ENCODE measurements around the gene EYS. TPM values are rescaled to one million over a fixed set of nuclear protein-coding genes. Genes with fewer than 3 reads are reported as not detected.

EYS gene
- total RNA-seq, 1 experiment from 2014 or later: not detected

GRCh38 chr6:64326939-64327338 is 1380.1 kb downstream of the EYS start:
- Histone ChIP-seq H3K56ac (ENCODE audit: insufficient read length, low read depth, low read length) (no peak overlapping the region), H2BK12ac (ENCODE audit: insufficient read length, low read depth, low read length) (no peak overlapping the region), H3K27me3 (ENCODE audit: insufficient read depth, low read length) (no peaks in the 10 kb centered on the region), H3T11ph (ENCODE audit: low read length) (no peak overlapping the region), H3K4ac (ENCODE audit: low read depth, low read length) (no peak overlapping the region), H2BK120ac (ENCODE audit: low read depth, low read length, poor library complexity, severe bottlenecking) (no peak overlapping the region), H3K79me2 (ENCODE audit: insufficient read depth, low read length) (no peaks in the 10 kb centered on the region), H2BK20ac (ENCODE audit: low read depth, low read length, poor library complexity, severe bottlenecking) (no peak overlapping the region), H4K5ac (ENCODE audit: insufficient read length, low read depth, low read length) (no peak overlapping the region), H4K91ac (ENCODE audit: insufficient read length, low read depth, low read length) (no peak overlapping the region), H2AK5ac (ENCODE audit: insufficient read length, low read length) (no peak overlapping the region), H3K14ac (ENCODE audit: insufficient read depth, low read length) (no peak overlapping the region), H3K4me1 (ENCODE audit: insufficient read depth, low read length) (no peaks in the 10 kb centered on the region), H3K23me2 (ENCODE audit: insufficient read length, low read depth, low read length, poor library complexity, severe bottlenecking) (no peaks in the 10 kb centered on the region), H2BK5ac (ENCODE audit: insufficient read length, low read length) (no peak overlapping the region), H2BK15ac (ENCODE audit: low read depth, low read length) (no peak overlapping the region), H2AFZ (ENCODE audit: low read length) (no peak overlapping the region), H3K79me1 (ENCODE audit: insufficient read depth, low read depth, low read length, poor library complexity, severe bottlenecking) (no peaks in the 10 kb centered on the region), H4K20me1 (ENCODE audit: control insufficient read depth, insufficient read depth, insufficient read length) (no peaks in the 10 kb centered on the region), H3K18ac (ENCODE audit: insufficient read length, low read depth, low read length) (no peak overlapping the region), H3K23ac (ENCODE audit: insufficient read length, low read depth, low read length) (no peak overlapping the region), H3K9me3 (ENCODE audit: control insufficient read depth, low read depth, low read length) (peaks cover 8% of the 10 kb centered on the region), H3K4me2 (ENCODE audit: insufficient read depth, insufficient read length, low read length) (no peak overlapping the region), H3K27ac (ENCODE audit: insufficient read length, low read depth, low read length) (no peak overlapping the region), H4K8ac (replicated peaks; ENCODE audit: insufficient read length, low read depth, low read length) (no peak overlapping the region), H3K9ac (ENCODE audit: extremely low read depth, insufficient read length, low read length) (no peak overlapping the region)
- peaks cover 11 to 27% of the 10 kb centered on the region in 2 experiments for H3K9me3 Mint-ChIP-seq
- no CpG with 5 or more reads among the region's 8 CpGs for WGBS (ENCODE audit: extremely low coverage, insufficient read length, low lambda C conversion rate)
- DNase-seq: no peak
- peaks cover 3 to 13% (median 8%) of the 10 kb centered on the region in 3 experiments; a peak in 6 of 7 replicates for H3K36me3 Mint-ChIP-seq (ENCODE audit: insufficient read depth in 1 of 3, low read depth in 3 of 3)
- no peak for TF ChIP-seq CTCF (conservative IDR thresholded peaks at IDR 0.05)
- no peaks in the 10 kb centered on the region for H3K27me3 Mint-ChIP-seq (ENCODE audit: low read depth)
- no peak overlapping the region for H3K4me3 Mint-ChIP-seq
- H3K27ac Mint-ChIP-seq: no peak overlapping the region
- H3K4me1 Mint-ChIP-seq: no peaks in the 10 kb centered on the region
